Activated CD4-positive, alpha-beta T cell treated with anti-CD3 and anti-CD28 coated beads, Interleukin-2, amount 50 U/mL, for 48 hours (primary cell): ENCODE data around the gene ZNF813.
A peak's percentile ranks its signal among the peaks of the same experiment; 100 is the strongest.
"Not testable (repeated sequence)": the region's sequence is repeated elsewhere in the genome, so short reads cannot be mapped to it uniquely, and the experiment has no call there.

ENCODE experiments used
- DNase-seq, 2 experiments: peaks; one replicate each; pipeline ENCODE4 v3.0.0-alpha.2; 2020

ZNF813 gene

GRCh38 chr19:53485046-53486004, 17.8 kb downstream of the ZNF813 start:
- no peak for DNase-seq

GRCh38 chr19:53492153-53492552, 24.6 kb downstream of the ZNF813 start:
- no peak for DNase-seq

DNA sequence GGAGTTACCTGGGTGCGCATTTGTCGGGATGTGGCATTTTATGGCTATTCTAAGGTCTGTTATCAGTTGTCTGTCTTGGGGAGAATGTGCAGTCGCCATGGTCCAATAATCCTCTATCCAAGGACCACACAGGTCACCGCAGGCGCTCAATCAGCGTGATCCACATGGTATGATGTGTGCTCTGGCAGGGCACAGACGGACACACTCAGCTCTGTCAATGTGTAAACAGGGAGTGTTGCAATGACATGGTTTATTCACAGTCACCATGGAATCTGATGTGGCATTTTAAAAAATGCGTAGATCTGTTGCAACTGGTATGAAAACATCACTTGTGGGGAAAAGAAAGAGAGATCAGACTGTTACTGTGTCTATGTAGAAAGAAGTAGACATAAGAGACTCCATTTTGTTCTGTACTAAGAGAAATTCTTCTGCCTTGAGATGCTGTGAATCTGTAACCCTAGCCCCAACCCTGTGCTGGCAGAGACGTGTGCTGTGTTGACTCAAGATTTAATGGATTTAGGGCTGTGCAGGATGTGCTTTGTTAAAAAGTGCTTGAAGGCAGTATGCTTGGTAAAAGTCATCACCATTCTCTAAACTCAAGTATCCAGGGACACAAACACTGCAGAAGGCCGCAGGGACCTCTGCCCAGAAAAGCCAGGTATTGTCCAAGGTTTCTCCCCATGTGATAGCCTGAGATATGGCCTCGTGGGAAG, 29.9 kb downstream of the ZNF813 start:
- not testable (repeated sequence) for DNase-seq

DNA sequence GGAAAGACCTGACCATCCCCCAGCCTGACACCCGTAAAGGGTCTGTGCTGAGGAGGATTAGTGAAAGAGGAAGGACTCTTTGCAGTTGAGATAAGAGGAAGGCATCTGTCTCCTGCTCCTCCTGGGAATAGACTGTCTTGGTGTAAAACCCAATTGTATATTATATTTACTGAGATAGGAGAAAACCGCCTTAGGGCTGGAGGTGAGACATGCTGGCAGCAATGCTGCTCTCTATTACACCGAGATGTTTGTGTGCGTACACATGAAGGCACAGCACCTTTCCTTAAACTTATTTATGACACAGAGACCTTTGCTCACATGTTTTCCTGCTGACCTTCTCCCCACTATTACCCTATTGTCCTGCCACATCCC, 30.5 kb downstream of the ZNF813 start:
- DNase-seq, result not testable (repeated sequence)

DNA sequence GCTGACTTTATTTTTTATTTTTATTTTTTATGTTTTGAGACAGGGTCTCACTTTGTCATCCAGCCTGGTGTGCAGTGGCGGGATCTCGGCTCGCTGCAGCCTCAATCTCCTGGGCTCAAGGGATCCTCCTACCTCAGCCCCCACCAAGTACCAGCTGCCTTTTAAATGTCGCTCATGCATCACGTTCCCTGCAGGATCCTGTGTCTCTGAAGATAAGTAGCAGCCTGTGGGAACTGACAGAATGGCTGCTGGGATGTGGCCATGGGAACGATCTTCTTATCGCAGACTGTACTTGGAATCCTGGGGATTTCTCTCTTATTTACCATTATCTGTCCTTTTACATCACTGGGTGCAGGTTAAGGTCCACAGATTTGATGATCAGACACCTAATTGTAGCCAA, 35.6 kb downstream of the ZNF813 start:
- DNase-seq, result not testable (repeated sequence)

GRCh38 chr19:53503671-53504364, 36.3 kb downstream of the ZNF813 start:
- not testable (repeated sequence) for DNase-seq

DNA sequence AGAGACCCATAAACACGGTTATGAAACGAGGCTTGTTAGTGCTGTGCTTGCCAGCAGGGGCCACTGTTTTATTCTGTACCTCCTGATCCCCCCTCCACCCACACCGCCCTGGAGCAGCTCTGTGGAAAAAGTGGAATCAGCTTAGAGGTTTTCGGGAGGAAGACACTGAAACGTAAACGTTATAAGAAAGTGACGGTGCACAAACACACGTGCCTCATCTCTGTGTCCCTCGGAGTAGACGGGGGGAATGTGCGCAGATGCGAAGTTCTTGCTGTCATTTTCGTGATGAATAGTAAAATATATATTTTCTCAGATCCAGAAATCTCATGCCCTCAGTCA, 36.8 kb downstream of the ZNF813 start:
- DNase-seq, result not testable (repeated sequence)

DNA sequence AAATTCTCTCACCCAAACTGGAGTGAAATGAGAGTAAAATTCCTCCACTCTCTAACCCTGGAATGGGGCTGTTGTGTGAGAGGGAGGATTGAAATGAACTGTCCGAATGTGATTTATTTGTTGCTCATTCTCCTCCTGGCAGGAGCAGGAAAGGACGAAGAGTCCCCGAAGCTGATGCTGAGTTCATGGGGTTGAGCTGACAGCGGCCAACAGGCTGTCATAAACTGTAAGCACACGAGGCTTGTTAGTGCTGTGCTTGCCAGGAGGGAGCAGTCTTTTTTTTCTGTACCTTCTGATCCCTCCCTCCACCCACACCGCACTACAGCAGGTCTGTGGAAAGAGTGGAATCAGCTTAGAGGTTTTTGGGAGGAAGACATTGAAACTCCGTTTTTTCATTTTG, 37.4 kb downstream of the ZNF813 start:
- DNase-seq, result no peak

GRCh38 chr19:53506728-53507127, 39.2 kb downstream of the ZNF813 start:
- no peak for DNase-seq

DNA sequence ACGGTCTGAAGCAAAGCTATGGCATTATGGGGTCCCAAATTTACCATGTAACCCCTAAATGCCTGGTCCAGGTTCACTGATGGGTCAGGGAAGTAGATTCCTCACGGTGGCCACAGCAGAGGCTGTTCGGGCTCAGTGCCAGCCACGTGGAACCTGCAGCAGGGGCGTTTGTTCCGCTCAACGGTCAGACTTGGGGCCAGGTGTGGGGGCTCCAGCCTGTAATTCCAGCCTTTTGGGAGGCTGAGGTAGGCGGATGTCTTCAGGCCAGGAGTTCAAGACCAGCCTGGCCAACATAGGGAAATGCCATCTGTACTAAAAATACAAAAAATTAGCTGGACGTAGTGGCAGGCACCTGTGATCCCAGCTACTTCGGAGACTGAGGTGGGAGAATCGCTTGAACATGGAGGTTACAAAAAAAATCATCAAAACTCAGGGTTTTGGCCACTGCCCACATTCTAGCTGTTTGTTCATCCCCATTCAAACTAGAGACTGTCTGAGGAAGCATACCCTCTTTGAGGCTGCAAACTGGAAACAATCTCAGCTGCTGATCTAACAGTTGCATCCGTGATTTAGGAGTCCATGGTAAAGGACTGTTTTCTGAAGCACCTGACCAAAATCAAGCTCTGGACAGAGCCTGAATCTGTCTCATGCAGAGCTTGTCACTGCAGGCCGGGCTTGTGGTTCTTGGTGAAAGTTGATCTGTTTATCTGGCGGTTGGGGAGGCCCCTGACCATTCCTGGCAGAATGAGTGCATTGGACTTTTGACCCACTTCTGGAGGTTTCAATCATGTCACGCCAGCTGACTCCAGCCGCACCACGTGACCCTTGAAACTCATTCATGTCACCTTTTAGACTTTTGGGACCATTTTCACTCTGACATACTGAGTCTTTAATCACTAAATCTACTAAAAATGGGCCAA, 40.2 kb downstream of the ZNF813 start:
- DNase-seq, result no peak

DNA sequence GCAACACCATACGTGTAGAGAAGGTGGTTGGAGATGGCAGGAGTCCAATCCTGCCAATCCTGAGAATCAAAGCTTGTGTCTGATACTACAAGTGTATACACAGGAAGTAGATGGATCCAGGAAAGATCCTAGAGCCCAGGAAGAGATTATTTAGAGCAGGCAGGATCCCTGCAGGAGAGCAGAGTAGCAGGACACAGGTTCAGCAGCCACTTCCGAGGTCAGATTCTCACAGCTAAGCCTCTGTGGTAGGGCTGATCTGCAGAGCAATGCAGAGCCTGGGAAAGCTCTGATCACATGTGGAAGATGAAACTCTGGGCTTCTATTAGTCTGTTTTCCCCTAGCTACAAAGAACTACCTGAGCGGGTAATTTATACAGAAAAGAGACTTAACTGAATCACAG, 41.9 kb downstream of the ZNF813 start:
- no peak for DNase-seq

- DNase-seq, result no peak
These were observed 42.3 kb downstream of the ZNF813 start for GRCh38 chr19:53509845-53510244.

- DNase-seq, result no peak
These were observed 43.8 kb downstream of the ZNF813 start for GRCh38 chr19:53511357-53511756.

DNA sequence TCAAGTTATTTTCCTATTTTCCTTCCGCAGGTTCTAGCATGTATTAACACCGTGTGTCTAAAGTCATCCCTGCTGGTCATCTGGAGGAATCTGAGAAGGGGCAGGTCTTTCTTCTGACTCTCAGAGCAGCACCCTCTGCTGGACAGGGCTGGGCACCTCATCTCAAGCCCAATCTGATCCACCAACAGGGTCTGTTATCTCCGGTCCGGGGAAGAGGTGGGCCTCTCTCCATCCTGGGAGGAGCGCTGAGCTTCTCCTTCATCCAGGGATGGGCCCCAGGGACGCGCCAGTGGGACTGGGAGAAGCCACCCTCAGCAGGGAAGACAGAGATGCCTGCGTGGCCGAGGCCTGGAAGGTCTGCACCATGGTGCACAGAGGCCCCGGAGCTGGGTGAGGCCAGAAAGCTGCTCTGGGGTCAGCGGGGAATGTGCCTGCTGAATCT, 44.4 kb downstream of the ZNF813 start:
- DNase-seq, result peak; percentile 55 to 56

GRCh38 chr19:53515047-53515446, 47.5 kb downstream of the ZNF813 start:
- DNase-seq, result not testable (repeated sequence)

- DNase-seq, result no peak
These were observed 49.7 kb downstream of the ZNF813 start for GRCh38 chr19:53517114-53517741.

DNA sequence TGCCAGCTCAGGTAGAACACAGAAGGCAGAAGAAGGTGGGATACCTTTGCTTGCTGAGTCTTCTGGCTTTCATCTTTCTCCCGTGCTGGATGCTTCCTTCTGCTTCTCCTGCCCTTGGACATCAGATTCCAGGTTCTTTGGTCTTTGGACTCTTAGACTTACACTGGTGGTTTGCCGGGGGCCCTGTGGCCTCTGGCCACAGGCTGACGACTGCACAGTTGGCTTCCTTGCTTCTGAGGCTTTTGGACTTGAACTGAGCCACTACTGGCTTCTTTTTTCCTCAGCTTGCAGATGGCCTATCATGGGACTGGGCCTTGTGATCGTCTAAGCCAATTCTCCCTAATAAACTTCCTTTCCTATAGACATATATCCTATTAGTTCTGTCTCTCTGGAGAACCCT, 50.6 kb downstream of the ZNF813 start:
- DNase-seq, result no peak

GRCh38 chr19:53518716-53519115, 51.2 kb downstream of the ZNF813 start:
- DNase-seq, result no peak

DNA sequence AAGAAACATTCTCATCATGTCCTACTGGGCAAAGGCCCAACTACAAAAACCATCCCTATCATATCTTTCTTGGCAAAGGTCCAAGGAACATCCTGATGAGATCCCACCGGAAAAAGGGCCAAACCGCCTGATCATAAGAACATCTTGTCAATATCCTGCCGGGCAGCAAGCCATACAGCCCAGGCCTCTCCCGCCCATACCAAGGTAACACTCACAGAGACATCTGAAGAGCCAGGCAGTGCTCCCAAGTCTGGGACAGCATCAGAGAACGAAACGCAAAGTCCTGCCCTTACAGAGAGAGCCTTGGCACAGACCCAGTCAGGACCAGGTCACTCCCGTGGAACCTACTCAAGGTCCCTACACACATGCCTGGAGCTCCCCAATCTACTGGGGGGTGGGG, 51.9 kb downstream of the ZNF813 start:
- DNase-seq, result no peak

- no peak for DNase-seq
These were observed 52.6 kb downstream of the ZNF813 start for GRCh38 chr19:53520163-53520546.

DNA sequence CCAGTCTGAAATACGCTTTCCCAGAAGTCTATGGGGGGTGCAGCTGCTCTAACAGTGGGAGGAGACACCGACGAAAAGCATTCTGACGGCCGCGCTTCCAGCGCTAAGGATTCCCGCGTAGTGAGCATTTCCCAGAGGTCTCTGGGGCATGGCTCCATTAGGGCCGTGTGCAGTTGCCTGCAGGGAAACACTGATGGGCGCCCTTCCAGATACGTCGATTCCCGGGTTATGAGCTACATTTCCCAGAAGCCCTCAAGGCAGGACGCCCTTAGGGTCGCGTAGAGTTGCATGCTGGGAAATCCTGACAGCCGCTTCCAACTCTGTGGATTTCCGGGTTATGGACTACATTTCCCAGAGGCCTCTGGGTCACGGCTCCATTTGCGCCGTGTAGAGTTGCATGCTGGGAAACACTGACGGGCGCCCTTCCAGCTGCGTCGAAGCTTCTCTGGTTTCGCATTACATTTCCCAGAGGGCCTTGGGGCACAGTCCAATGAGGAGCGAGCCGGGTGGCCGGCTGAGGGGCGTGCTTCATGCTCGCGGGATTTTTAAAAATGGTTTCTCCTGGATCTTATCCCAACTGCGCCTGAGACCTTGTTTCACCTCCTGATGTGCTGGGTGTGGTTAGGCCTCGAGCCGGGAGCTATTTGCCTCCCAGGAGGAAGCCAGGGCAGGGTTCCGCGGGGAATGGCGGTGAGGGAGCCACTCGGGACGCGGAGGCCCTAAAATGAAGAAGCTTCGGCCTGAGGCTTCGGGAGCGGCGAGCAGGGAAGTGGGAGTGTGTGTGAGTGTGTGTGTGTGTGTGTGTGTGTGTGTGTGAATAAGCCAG, 53.2 kb downstream of the ZNF813 start:
- DNase-seq, result peak; percentile 83 to 87
